HG02840 (cell line): ENCODE results near the gene CDH12.
A peak's percentile ranks its signal among the peaks of the same experiment; 100 is the strongest.
"Not testable (repeated sequence)": the region's sequence is repeated elsewhere in the genome, so short reads cannot be mapped to it uniquely, and the experiment has no call there.

ENCODE experiments used
- ATAC-seq: cut with Tn5 transposase; IDR thresholded peaks from one replicate; pipeline ENCODE4 v1.9.1; 2021; ENCODE audit warnings: mild to moderate bottlenecking, moderate library complexity, moderate number of reproducible peaks; ENCODE audit not compliant: unreplicated experiment, low FRiP score

The CDH12 gene

DNA sequence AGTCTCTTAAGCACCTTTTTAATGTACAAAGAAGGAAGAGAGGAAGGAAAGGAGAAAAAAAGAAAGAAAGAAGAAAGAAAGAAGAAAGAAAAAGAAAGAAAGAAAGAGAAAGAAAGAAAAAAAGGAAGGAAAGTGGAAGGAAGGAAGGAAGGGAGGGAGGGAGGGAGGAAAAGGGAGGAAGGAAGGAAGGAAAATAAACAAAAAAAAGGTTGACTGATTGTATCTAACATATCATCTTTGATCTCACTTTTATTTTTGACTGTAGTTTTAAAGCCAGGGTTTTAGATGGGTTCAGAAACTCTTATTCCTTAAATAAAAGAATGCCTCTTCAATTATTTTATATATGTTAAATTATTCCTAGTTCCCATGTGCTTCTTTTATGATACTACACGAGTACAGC, 794.5 kb downstream of the CDH12 start:
- no peak for ATAC-seq

DNA sequence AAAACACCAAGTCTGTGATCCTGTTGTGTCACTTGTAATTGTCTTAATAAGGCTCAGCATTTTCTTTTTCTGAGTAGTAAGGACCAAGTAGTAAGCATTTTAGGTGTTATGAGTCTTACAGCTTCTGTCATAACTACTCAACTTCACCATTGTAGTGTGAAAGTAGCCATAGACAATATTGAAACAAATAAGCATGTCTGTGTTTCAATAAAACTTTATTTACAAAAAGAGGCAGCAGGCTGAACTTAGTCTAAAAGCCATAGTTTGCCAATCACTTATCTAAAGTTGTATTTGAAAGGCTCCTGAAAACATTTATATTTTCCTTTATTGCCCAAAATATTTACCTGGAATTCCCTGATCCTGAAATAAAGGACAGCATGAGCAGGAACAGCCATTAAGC, 796.1 kb downstream of the CDH12 start:
- no peak for ATAC-seq

DNA sequence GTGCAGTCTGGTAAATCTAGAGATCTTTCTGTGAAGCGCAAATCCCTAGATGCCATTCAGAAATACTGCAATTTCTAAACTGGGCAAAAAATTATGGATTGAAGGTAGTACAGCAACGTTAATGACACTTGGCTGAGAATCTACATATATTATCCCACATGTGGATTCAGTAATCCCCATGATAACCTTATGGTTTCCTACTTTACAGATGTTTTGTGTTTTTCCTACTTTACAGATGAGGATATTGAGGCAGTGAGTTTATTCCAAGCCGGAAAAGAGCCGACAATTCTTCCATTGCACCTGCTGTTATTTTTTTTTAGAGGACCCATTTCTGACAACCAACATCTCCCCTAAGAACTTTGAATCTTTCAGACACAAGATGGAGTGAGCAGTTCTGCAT, 796.5 kb downstream of the CDH12 start:
- ATAC-seq, result no peak

DNA sequence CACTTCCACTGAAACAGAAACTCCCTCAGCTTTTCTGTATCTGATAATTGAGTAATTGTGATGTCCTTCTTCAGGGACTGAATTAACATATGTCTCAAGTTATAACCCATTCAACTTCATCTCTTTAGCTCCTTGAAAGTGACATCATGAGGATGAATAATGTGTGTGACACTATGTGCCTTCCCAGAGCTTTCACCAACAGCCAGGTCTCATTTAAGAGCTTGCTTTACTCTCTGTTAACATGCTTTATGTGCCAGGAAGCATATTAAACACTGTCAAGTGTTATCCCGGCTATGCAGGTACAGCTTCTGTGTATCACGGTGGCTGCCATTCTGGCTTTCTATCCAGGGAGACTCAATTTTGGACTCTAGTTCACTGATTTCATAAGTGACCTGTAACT, 799.9 kb downstream of the CDH12 start:
- ATAC-seq, result no peak

DNA sequence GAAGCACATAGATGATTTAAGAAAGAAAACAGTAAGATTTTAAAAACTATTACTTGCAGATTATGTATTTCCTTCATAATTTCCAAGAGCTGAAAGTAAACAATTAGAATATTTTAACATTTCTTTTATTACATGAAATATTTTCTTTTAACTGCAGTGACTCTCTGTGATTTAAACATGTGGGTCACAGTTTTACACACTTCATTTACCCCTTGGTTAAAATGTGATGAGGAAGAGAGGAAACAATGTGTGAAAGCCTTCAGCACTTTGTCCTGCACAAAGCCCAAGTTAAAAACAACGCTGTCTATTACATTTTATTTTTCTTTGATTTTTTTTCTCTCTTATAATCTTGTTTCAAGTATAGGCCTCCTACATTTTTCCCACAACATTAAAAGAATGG, 801.3 kb downstream of the CDH12 start:
- no peak for ATAC-seq

DNA sequence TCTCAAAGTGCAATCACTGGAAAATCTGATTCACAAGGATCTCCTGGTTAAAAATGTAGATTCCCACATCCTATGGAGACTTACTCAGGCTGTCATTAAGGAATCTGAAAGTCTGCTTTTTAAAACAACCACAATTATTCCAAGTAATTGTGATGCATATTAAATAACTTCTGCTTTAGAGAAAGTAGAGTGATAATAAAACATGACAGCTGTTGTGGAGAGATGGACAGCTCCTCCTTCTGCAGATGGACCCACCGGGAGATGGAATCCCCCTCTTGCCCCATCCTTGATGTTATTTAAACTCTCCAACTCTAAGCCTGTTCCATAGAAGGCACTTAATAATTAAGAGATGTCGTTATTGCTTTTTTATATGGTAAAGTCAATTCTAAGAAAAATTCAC, 802.2 kb downstream of the CDH12 start:
- no peak for ATAC-seq

DNA sequence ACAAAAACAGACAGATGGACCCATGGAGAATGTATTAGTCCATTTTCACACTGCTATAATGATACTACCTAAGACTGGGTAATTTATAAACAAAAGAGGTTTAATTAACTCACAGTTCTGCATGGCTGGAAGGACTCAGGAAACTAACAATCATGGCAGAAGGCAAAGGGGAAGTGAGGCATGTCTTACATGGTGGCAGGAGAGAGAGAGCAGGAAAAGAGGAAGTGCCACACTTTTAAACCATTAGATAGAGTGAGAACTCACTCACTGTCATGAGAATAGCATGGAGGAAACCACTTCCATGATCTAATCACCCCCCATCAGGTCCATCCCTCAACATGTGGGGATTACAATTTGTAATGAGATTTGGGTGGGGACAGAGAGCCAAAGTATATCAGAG, 808.9 kb downstream of the CDH12 start:
- ATAC-seq, result no peak

DNA sequence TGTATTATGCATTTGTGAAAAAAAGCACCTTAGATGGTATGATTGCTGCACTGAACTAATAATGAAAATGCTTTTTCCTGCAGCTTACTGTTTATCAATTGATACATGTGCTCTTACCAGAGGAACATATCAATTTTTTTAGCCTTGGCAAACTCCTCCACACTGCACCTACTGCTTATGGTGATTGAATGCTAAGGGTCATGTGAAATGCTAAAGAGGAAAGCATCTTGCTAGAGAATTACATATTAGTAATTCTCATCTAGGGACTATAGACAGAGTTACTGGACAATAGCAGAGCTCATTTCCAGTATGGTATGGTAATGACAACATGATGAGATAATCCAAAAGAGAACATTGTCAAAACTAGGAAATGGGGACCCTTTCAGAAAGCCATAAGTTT, 817.1 kb downstream of the CDH12 start:
- ATAC-seq, result no peak

DNA sequence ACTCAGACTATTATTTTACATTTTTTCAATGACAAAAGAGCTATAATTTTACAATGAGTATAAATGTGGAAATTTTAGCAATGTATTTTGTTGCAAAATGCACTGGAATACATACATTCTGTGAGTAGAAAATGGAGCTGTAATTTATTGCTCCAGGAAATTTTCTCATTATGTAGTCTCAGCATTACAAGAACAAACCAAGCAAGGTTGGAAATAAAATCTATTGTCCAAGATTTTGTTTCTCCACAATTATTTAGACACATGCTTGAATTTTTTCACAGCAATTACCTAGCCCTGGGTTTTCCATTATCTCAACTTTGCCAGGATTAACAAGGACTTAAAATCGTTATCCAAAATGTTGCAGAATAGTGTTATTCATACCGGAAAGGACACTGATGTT, 820.1 kb downstream of the CDH12 start:
- ATAC-seq, result no peak

DNA sequence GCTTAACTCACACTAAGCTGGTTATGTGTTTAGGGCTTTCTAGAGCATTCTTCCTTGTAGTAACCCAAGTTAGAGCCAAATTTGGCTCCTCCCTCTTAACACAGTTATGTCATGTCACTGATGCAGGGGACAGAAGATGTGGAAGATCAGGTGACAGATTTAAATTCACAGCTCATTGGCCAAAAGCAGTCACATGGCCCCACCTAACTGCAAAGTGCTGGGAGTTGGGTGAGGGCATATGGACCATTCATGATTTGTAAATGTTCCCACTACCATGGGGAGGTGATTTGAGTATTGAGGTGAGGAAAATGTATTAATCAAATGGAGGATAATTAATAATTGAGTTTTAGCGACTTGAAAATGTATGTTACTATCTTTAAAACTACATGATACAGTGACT, 829.4 kb downstream of the CDH12 start:
- no peak for ATAC-seq

DNA sequence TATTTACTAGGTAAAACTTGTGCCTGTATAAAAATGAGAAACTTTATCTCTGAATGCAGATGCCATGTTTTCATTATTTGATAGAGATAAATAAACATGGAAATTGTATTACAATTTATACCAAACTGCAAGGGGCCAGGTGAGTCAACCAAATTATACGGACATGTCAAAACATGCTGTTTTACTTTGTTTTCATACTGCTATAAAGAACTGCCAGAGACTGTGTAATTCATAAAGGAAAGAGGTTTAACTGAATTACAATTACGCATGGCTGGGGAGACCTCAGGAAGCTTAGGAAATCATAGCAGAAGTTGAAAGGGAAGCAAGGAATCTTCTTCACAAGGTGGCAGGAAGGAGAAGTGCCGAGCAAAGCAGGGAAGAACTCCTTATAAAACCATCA, 840.3 kb downstream of the CDH12 start:
- not testable (repeated sequence) for ATAC-seq

DNA sequence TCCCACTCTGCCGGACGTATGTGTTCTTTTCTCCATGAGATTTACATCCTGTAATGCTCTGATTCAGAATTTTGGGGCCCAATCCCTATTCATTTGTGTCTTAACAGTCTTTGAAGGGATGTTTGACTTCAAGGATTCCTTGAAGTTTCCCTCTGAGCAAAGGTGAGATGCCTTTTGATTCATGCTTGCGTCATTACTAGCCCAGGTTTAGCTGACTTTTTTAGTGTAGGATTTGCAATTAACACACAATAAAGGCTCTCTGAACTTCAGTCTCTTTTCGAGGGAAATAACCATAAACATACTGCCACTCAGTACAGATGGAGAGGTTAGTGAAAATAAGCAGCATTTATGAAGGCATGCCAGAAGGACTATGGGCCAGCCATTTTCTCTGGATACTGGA, 842.3 kb downstream of the CDH12 start:
- not testable (repeated sequence) for ATAC-seq

DNA sequence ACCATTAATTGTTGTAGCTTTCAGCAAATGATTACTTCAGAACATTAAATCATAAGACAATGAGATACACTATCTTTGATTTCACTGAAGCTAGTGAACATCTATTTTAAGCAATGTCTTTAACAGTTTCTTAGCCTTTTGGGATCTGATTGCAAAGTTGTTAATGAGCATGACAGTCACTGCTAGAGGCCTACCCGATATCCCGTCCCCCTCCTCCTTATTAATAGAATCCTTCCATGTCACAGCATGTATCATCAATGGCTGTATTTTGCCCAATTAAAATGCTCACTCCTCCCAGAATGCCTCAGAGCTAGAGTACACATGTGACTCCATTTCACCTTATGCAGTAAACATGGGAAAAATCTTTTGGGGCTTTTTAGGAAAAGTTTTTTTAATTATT, 852.0 kb downstream of the CDH12 start:
- not testable (repeated sequence) for ATAC-seq

DNA sequence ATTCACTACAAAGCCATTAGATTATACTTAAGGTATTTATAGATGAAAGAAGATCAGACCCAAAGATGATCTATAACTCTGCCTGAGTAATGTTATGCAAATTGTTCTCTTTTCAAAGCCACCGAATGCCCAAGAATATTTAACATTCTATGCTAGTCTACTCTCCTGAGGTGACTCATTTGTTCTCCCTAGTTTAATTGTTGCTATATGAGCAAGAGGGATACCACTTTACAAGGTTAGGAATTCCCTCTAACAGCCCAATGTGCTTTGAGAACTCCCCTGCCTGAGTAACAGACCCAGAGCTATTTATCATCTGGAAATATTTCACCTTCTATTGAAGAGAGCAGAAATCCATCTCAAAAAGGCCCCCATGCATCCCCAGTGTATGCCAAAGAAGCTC, 867.3 kb downstream of the CDH12 start:
- not testable (repeated sequence) for ATAC-seq

DNA sequence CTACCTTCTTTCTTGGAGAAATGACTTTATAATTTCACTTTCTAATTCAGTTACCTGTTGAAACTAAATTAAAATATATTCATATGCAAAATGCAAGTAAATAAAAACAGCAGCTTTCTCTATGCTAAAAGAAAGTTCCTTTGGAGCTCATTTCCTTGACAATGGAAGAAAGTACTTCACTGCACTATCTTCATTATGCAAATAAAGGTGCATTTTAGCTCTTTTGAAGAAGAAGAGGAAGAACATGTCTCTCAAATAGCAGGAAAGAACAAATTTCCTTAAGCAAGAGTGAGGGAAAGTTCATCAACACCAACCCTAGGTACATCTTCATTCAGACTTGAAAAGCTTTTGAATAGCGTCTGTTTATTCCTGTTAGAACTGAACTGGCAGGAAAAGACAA, 901.6 kb downstream of the CDH12 start:
- ATAC-seq, result not testable (repeated sequence)

DNA sequence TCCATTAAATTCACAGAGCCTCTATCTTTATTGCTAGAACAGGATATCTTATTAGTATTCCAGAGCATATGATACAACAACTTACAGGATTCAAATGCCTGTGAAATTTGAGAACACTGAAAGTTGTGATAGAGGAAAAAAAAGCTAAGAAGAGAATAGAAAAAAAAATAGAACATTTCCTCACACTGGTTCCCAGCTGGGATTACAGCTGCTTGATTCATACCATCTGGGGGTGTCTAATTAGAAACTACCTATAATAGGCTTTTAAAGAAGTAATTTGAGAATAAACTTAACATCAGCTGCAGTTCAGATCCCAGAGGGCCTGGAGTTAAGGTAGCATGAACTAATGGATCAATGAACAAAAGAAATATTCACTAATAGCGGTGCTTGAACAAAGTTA, 922.0 kb downstream of the CDH12 start:
- ATAC-seq, result no peak

DNA sequence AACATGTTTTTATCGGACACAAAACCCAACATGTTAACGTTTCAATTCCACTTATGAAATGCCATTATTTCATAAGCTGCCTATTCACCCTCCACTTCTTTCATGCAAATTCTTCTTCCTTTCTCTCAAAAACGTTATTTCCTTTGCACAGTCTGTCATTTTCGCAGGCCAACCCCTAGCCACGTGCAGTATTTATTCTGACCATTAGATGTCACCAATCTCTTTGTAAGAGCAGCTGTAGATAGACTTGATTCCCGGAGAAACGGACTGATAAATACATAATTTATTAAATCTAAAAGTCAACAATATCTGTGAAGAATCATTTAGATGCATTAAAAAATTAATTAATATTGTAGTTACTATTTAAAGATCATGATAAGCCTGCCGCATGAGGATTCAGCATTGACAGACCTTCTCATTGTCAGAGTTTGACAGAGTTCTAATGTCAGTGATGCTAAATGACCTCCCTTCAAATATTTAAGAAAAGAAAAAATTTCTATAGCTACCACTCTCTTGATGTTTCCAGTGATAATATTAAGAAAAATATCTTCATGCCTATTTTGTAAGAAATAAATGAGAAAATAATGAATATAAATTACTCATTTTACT, 933.6 kb downstream of the CDH12 start:
- peak; percentile 86 for ATAC-seq

DNA sequence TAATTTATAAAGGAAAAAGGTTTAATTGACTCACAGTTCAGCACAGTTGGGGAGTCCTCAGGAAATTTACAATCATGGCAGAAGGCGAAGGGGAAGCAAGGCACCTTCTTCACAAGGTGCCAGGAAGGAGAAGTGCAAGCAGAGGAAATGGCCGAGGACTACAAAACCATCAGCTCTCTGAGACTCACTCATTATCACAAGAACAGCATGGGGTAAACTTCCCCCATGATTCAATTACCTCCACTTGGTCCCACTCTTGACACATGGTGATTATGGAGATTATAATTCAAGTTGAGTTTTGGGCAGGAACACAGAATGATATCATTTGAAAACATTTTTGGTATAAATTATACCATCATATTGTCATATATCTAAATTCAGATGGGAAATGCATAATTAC, 934.7 kb downstream of the CDH12 start:
- ATAC-seq, result no peak

DNA sequence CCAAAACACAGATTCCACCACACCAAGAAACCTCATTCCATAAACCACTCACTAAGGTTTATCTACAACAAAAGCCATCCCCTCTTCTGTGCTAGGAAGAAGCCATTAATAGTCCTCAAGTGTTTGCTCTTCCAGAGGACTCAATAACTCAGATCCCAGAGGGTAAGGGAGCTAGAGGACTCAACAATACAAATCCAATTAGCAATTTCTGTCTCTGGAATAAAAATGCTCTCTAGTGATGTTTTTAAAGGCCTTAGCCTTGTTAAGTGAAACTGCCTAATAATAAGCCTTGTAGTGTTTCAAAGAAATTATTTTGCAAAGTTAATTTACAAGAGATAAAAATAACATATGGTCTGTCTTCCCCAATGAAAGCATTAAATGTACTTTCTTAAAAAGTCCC, 942.4 kb downstream of the CDH12 start:
- no peak for ATAC-seq

DNA sequence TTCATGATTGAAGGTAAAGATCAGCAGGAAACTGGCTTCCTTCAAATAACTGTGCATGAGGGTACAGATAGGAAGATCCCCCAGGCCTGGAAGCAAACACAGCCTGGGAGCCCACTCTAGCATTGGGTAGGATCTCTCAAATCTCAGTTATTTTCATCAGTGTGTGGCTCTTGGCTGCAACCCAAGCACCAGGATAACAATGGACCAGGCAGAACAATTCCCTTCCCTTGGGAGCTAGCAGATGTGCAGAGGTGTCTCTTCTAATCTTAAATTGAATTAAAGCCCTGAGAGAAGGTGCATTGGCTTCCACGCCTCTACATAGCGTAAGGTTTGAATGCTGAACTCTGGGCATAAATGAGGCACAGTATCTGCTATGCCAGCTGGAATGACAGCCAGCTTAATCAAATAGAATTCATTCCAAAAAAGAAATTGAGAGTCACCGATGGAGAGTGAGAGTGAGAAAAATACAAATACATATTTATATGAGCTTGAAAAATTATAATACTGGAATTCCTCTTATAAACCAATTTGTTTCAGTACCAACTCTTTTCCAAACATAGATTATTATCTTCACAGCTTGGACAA, 957.3 kb downstream of the CDH12 start:
- ATAC-seq, result no peak

DNA sequence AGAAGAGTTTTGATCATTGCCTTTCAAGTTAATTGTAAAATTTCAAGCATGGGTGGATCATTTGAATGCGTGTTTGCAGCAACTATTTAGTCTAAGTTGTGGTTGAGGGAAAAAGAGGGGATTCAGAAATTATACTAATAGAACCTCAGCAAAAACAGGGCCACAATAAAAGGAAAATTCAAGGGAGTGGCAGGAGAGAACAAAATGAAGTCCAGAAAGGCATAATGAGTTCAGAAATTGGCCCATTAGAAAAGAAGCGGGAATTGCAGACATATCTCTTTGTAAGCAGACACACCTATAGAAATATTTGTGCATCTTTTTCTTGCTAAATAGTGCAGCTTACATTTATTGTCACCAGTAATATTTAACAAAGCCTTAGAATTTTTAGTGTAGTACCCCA, 960.0 kb downstream of the CDH12 start:
- ATAC-seq, result no peak

DNA sequence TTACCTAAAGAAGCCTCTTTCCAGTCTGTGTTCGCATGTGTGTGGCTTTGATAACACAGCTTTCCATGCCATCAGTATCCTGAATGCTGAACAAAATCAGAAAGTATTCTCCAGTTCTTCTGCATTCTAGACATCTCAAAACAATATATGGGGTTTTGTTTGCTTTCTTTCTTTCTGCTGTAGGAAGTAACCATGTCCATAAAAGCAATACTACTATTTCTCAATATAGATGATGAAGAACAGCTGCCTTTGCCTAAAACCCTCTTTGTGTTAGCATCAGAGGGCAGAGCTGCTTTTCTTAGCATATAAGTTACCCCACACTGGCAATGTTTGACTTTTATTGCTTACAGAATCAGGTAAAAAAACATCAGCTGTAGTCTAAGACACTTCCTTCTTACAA, 963.6 kb downstream of the CDH12 start:
- no peak for ATAC-seq
